ENCODE results near the gene SCARB1.

The SCARB1 gene

GRCh38 chr12:124756760-124757159 lies 106.9 kb downstream of the SCARB1 start:
- Histone ChIP-seq H3K9me2 (replicated peaks; ENCODE audit: control insufficient read depth, low read length) (no peaks in the 10 kb centered on the region), H3K4me2 (ENCODE audit: low read length) (no peak overlapping the region), H3K4me3 (ENCODE audit: low read length) (no peak overlapping the region), H3K27ac (ENCODE audit: low read depth, low read length) (no peak overlapping the region), H4K20me1 (ENCODE audit: control insufficient read depth, insufficient read depth, low read depth, low read length) (no peaks in the 10 kb centered on the region), H3K9me3 (ENCODE audit: control insufficient read depth, insufficient read depth, low read length) (peaks cover 9% of the 10 kb centered on the region), H3K4me1 (ENCODE audit: control insufficient read depth, low read length) (no peaks in the 10 kb centered on the region), H3K36me3 (ENCODE audit: control insufficient read depth, low read length) (no peaks in the 10 kb centered on the region), H3K27me3 (ENCODE audit: control insufficient read depth, low read length) (peaks cover 11% of the 10 kb centered on the region), H3K79me2 (ENCODE audit: control insufficient read depth, low read length) (no peaks in the 10 kb centered on the region), H3F3A (ENCODE audit: control insufficient read depth, insufficient read depth) (no peaks in the 10 kb centered on the region)
- no peak for TF ChIP-seq CTCF (IDR thresholded peaks at IDR 0.05; ENCODE audit: low read depth, low read length, poor library complexity, severe bottlenecking)
- no peak for TF ChIP-seq EZH2phosphoT487 (IDR thresholded peaks at IDR 0.05; ENCODE audit: borderline replicate concordance, low read length)

- no peak overlapping the region for H3K4me2 ChIP-seq (ENCODE audit: low read length)
- TF ChIP-seq EZH2phosphoT487 (IDR thresholded peaks at IDR 0.05; ENCODE audit: borderline replicate concordance, low read length) (no peak), CTCF (IDR thresholded peaks at IDR 0.05; ENCODE audit: low read depth, low read length, poor library complexity, severe bottlenecking) (no peak)
- no peaks in the 10 kb centered on the region for H4K20me1 ChIP-seq (ENCODE audit: control insufficient read depth, insufficient read depth, low read depth, low read length)
- no peak overlapping the region for H3K4me3 ChIP-seq (ENCODE audit: low read length)
- H3K9me3 ChIP-seq (ENCODE audit: control insufficient read depth, insufficient read depth, low read length): peaks cover 9% of the 10 kb centered on the region
- H3K36me3 ChIP-seq (ENCODE audit: control insufficient read depth, low read length): no peaks in the 10 kb centered on the region
- no peaks in the 10 kb centered on the region for H3K79me2 ChIP-seq (ENCODE audit: control insufficient read depth, low read length)
- no peak overlapping the region for H3K27ac ChIP-seq (ENCODE audit: low read depth, low read length)
- peaks cover 11% of the 10 kb centered on the region for H3K27me3 ChIP-seq (ENCODE audit: control insufficient read depth, low read length)
- no peaks in the 10 kb centered on the region for H3K4me1 ChIP-seq (ENCODE audit: control insufficient read depth, low read length)
- no peaks in the 10 kb centered on the region for H3F3A ChIP-seq (ENCODE audit: control insufficient read depth, insufficient read depth)
- H3K9me2 ChIP-seq (replicated peaks; ENCODE audit: control insufficient read depth, low read length): no peaks in the 10 kb centered on the region
Measured at GRCh38 chr12:124756166-124756565, 107.5 kb downstream of the SCARB1 start.

- Histone ChIP-seq H3K9me2 (replicated peaks; ENCODE audit: control insufficient read depth, low read length) (no peaks in the 10 kb centered on the region), H3K4me2 (ENCODE audit: low read length) (no peak overlapping the region), H4K20me1 (ENCODE audit: control insufficient read depth, insufficient read depth, low read depth, low read length) (no peaks in the 10 kb centered on the region), H3K36me3 (ENCODE audit: control insufficient read depth, low read length) (no peaks in the 10 kb centered on the region), H3F3A (ENCODE audit: control insufficient read depth, insufficient read depth) (no peaks in the 10 kb centered on the region), H3K4me3 (ENCODE audit: low read length) (no peak overlapping the region), H3K27ac (ENCODE audit: low read depth, low read length) (no peak overlapping the region), H3K79me2 (ENCODE audit: control insufficient read depth, low read length) (no peaks in the 10 kb centered on the region), H3K9me3 (ENCODE audit: control insufficient read depth, insufficient read depth, low read length) (peaks cover 9% of the 10 kb centered on the region), H3K27me3 (ENCODE audit: control insufficient read depth, low read length) (peaks cover 11% of the 10 kb centered on the region), H3K4me1 (ENCODE audit: control insufficient read depth, low read length) (no peaks in the 10 kb centered on the region)
- TF ChIP-seq EZH2phosphoT487 (IDR thresholded peaks at IDR 0.05; ENCODE audit: borderline replicate concordance, low read length): no peak
- TF ChIP-seq CTCF (IDR thresholded peaks at IDR 0.05; ENCODE audit: low read depth, low read length, poor library complexity, severe bottlenecking): no peak
Measured at GRCh38 chr12:124755801-124756148, 107.9 kb downstream of the SCARB1 start.
